ENCODE results near the gene MAML2.

The MAML2 gene

GRCh38 chr11:96196181-96196662 lies 146.8 kb downstream of the MAML2 start:
- no peak overlapping the region for H3K4me3 ChIP-seq
- no peak overlapping the region for H3K27ac ChIP-seq
- no peak for TF ChIP-seq CTCF (IDR thresholded peaks at IDR 0.05)
- DNase-seq (ENCODE audit: low spot score) = no peak

GRCh38 chr11:96195671-96196070 lies 147.3 kb downstream of the MAML2 start:
- DNase-seq (ENCODE audit: low spot score) = no peak
- no peak for TF ChIP-seq CTCF (IDR thresholded peaks at IDR 0.05)
- H3K27ac ChIP-seq = no peak overlapping the region
- no peak overlapping the region for H3K4me3 ChIP-seq

GRCh38 chr11:96194581-96195374 lies 148.2 kb downstream of the MAML2 start:
- DNase-seq (ENCODE audit: low spot score) = no peak
- H3K4me3 ChIP-seq = no peak overlapping the region
- no peak overlapping the region for H3K27ac ChIP-seq
- no peak for TF ChIP-seq CTCF (IDR thresholded peaks at IDR 0.05)

GRCh38 chr11:96193745-96194443 lies 149.1 kb downstream of the MAML2 start:
- Histone ChIP-seq H3K27ac (no peak overlapping the region), H3K4me3 (no peak overlapping the region)
- TF ChIP-seq CTCF (IDR thresholded peaks at IDR 0.05) = no peak
- no peak for DNase-seq (ENCODE audit: low spot score)

- DNase-seq (ENCODE audit: low spot score) = no peak
- no peak for TF ChIP-seq CTCF (IDR thresholded peaks at IDR 0.05)
- H3K4me3 ChIP-seq = no peak overlapping the region
- no peak overlapping the region for H3K27ac ChIP-seq
Observed at GRCh38 chr11:96191752-96192151, 151.2 kb downstream of the MAML2 start.

- Histone ChIP-seq H3K4me3 (no peak overlapping the region), H3K27ac (no peak overlapping the region)
- TF ChIP-seq CTCF (IDR thresholded peaks at IDR 0.05) = no peak
- DNase-seq (ENCODE audit: low spot score) = no peak
Observed at GRCh38 chr11:96189351-96189750, 153.6 kb downstream of the MAML2 start.

Data from coronary artery (tissue), 2 donors.